Stimulated activated CD4-positive, alpha-beta T cell treated with anti-CD3 and anti-CD28 coated beads, Interleukin-2, amount 100 ng/mL, for 4 hours (primary cell): ENCODE results near the gene SLC44A1.

Source experiments
- DNase-seq: peaks from one replicate; pipeline ENCODE4 v3.0.0-alpha.2; 2020; ENCODE audit warnings: low read depth

SLC44A1 gene

GRCh38 chr9:105305856-105306255 is 61.4 kb downstream of the SLC44A1 start:
- DNase-seq, result no peak

DNA sequence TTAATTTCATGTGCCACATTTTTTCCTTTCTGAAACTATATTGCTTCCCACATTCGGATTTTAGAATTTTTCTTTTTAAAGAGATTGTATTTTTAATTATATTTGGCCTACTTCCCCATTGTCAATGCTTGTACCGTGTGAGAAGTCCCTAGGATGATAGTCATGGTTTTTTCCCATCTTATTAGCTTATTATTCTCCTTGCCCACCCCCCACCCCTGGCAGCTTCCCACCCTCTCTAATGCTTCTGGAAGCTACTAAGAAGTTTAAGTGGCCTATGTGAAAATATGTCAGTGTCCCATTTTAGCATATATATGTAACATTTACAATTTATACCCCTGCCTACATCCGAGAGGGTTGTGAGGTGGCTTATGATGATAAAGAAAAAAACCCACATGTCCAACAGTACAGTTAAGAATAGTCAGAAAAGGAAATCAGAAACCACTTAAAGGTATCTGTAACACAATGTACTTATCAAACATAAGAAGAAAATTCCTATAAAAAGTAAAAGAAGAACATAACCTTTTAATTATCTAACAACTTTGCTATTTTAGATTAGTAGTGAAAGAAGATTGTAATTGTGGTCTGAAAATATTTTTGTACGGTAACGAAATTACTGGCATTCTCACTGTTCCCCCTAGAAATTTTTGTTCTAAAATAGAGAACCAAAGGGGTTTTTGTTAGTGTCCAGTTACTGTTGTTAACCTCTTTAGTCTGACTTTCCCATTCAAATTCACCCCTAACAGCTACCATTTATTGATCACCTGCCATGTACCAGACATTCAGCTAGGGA is 62.1 kb downstream of the SLC44A1 start:
- no peak for DNase-seq

DNA sequence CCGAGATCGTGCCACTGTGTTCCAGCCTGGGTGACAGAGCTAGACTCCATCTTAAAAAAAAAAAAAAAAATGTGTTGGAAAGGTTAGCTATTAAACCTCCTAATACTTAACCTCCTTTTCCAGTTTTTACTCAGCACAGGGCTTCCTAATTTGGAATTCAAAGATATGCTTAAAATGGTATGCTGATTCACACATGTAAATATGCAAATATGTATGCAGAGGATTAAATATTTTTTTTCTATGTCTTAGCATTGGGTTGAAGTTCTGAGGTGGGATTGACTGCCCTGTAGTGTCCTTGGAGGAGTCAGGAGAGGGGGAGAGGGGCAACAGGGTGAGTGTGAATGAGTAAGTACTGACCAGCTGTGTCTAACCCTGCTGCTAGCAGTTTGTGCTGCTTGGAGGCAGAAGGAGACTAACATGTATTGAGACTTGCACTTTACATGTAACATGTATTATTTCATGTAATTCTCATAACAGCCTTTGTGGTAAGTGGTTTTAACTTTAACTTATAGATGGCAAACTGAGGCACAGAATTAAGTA is 63.2 kb downstream of the SLC44A1 start:
- DNase-seq, result no peak

DNA sequence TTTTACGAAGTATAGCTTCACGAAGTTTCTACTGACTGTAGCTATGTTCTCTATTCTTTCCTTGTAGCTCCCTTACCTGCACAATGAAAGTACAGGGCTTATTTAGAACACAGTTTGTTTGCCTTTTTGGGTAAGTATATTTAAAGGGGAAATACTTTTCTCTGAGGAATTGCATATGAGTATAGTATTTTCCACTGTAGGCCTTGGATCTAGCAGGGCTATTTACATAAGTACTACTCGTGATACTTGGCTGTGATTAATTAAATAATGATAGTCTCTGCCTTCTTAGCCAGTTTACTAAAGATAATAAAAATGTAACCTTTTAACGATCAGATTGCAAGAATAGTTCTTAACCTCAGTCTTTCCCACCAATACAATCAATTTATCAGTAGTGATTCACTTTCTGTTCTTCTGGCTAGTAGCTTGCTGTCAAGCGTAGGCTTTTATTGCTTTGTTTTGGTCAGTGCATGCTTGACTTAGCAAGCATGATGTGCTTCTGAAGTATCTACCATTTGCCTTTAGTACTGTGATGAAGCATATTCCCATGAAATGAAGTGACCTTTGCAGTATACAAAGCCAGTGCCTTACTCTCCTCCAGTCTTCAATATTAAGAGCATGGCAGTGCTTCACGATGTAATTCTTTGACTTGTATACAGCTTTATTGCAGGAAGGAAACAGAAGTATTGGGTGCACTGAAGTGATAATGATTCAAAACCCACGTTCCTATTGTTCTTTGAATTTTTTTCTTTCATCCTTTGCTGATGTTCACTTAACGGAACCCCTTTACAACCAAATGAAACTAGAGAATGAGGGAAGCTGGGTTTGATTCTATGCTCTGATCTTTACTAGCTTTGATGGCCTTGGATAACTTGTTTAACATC is 64.2 kb downstream of the SLC44A1 start:
- DNase-seq, result no peak

GRCh38 chr9:105309531-105309931 is 65.1 kb downstream of the SLC44A1 start:
- no peak for DNase-seq

- no peak for DNase-seq
Observed at GRCh38 chr9:105311306-105311705, 66.9 kb downstream of the SLC44A1 start.

- no peak for DNase-seq
Observed at GRCh38 chr9:105313238-105313637, 68.8 kb downstream of the SLC44A1 start.

GRCh38 chr9:105316703-105317102 is 72.3 kb downstream of the SLC44A1 start:
- no peak for DNase-seq

GRCh38 chr9:105318729-105319191 is 74.3 kb downstream of the SLC44A1 start:
- DNase-seq, result no peak

- DNase-seq, result no peak
Observed at GRCh38 chr9:105319202-105319813, 74.9 kb downstream of the SLC44A1 start.

GRCh38 chr9:105320568-105320967 is 76.1 kb downstream of the SLC44A1 start:
- DNase-seq, result no peak

DNA sequence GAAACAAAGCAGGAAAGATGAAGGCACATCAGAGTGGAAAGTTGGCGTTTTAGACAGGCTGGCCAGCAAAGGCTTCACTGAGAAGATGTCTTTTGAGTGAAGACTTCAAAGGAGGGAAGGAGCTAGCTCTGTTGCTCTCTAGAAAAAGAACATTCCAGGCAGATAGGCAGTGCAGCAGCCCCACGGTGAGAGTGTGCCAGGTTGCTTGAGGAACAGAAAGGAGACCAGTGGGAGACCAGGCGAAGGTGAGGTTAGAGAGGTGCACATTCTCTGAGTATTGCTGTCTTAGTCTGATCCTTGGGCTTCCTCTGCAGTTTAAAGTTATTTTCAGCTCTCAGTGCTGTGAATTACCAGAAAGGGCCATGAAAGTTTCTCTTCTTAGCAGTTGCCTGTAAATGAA is 83.8 kb downstream of the SLC44A1 start:
- DNase-seq, result no peak

DNA sequence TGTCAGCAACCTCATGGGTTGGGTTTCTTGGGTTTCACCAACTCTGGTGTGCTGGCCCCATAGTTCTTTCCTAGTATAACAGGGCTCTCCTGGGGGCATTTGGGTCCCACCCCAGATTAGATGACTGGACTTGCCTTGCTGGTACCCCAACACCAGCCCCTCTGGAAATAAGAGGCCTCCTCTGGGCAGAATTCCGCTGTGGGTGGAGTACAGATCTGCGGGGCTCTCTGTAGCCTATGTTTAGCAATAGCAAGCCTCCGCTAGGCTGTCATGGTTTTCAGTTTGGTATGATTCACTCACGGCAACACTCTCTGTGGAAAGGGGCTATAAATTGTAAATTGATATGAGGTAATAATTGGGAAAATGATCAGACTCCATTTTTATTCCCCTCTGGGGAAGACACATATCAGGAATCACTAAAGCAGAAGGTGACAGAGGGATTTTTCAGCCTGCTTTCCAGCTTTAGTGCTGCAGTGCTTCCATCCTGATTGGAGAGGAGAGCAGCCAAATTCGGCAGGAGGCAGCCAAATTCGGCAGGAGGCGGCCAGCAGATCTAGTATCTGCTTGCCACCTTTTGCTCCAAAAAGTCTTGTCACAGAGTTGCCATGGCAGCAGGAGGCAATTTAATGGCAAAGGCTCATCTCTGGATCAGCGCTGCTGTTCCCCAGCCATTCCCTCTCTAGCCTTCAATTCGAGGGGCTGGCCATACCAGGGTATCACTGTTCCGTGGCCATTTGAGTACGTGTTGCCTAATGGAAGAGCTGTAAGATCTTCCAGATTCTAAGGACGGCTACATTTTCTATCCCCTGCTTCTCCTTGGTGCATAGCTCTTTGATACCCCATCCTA is 84.6 kb downstream of the SLC44A1 start:
- no peak for DNase-seq

DNA sequence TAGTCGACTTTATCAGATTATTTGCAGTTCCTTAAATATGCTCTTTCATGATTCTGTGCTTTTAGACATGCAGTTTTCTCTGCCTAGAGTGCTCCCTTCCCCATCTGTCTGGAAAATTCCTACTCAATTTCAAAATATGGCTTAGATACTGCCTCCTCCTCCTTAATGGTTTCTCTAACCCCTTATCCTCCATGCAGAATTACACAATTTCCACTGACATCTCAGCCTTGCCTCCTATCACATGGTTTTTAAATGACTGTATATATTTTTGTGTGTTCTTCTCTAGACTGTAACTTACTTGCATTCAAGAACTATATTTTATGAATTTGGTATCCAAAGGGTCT is 85.2 kb downstream of the SLC44A1 start:
- DNase-seq, result no peak

DNA sequence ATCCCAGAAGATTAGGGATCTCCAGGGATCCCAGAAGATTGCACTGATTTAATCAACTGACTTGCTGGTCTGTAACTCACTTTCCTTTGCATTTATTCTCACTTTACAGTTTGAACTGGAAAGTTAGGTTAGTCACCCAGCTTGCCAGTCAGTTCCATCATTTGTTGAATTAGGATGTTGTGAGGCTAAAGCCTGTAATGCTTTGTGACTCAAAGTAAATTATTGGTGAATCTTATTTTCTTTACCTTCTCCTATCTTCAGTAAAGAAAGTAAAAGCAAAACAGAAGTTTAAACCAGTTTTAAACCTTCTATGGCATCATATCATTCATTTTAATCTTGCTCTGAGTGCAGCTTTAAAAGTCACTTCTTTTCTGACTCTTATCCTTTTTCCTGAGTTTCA is 85.8 kb downstream of the SLC44A1 start:
- DNase-seq, result no peak

- no peak for DNase-seq
Observed at GRCh38 chr9:105330755-105331154, 86.3 kb downstream of the SLC44A1 start.

- DNase-seq, result no peak
Observed at GRCh38 chr9:105331160-105331559, 86.7 kb downstream of the SLC44A1 start.

DNA sequence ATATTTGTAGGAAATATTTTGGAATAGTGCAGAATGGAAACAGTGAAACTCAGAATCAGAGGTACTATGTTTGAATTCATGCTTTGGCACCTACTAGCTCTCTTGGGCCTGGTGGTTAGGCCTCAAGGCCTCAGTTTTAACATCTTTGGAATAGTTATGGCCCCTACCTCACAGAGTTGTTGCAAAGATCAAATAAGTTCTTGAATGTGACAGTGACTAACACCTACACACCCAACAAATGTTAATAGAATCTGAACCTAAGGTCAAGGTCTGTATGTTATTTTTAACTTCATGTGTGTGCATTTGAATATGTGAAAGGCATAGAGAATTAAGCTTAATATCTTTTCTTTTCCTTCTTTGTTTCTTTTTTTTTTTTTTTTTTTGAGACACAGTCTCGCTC is 87.3 kb downstream of the SLC44A1 start:
- DNase-seq, result no peak

DNA sequence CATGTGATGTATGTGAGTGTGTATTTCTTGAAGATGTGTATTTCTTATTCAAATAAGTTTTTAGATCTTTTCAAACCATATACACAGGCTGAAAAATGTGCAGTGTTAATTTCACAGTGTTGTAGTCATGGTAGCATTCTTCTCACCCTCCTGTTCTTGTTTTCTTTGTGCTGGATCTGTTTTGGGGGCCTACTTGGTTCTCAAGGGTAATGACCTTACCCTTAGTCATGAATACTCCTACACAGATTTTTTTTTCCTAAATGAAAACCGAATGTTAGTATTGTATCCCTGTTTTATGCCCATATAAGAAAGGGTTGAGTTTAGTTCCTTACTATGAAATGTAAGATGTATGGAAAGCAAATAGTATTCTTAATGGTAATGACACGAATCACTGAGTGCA is 88.0 kb downstream of the SLC44A1 start:
- DNase-seq, result no peak

GRCh38 chr9:105333076-105333475 is 88.6 kb downstream of the SLC44A1 start:
- no peak for DNase-seq

- DNase-seq, result no peak
Observed at GRCh38 chr9:105333811-105334210, 89.4 kb downstream of the SLC44A1 start.

DNA sequence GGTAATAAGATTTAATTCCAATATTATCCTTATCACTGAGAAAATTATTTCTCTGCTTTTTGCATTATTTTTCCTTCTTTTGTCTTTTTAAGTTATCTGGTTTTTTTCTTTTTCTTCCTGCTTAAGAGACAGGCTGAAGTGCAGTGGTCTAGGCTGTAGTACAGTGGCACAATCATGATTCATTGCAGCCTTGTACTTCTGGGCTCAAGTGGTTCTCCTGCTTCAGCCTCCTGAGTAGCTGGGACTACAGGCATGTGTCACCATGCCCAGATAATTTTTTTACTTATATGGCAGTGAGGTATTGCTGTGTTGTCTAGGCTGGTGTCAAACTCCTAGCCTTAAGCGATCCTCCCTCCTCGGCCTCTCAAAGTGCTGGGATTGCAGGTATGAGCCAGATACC is 93.9 kb downstream of the SLC44A1 start:
- DNase-seq, result no peak
